OCI-LY1 (cell line): ENCODE measurements around the gene TMEM184A.

Experiments used
- H2AFZ ChIP-seq: fragments of 200-600 bp; sonication (generic), shearing (Covaris generic); 2 replicates; pipeline ENCODE4 v1.6.0; 2014; ENCODE audit warnings: antibody characterized with exemption, mild to moderate bottlenecking, low read length
- H3F3A ChIP-seq: fragments of 200-600 bp; sonication (generic), shearing (Covaris generic); 2 replicates; pipeline ENCODE4 v1.6.0; 2014; ENCODE audit warnings: mild to moderate bottlenecking, antibody characterized with exemption, low read length, moderate library complexity; ENCODE audit not compliant: insufficient read depth
- H3K27ac ChIP-seq: fragments of 200-600 bp; sonication (generic); 2 replicates; pipeline ENCODE4 v1.5.1; 2014; ENCODE audit warnings: low read length, mixed run types, mild to moderate bottlenecking, low read depth; ENCODE audit not compliant: poor library complexity, severe bottlenecking
- H3K27me3 ChIP-seq: fragments of 200-600 bp; sonication (generic); 2 replicates; pipeline ENCODE4 v1.6.0; 2014; ENCODE audit warnings: antibody characterized with exemption, mild to moderate bottlenecking, low read length, moderate library complexity; ENCODE audit not compliant: insufficient read depth
- H3K36me3 ChIP-seq: fragments of 200-600 bp; sonication (generic); 2 replicates; pipeline ENCODE4 v1.6.1; 2014; ENCODE audit warnings: mild to moderate bottlenecking, antibody characterized with exemption, low read length, moderate library complexity, mixed read lengths; ENCODE audit not compliant: insufficient read depth
- H3K4me1 ChIP-seq: fragments of 200-600 bp; sonication (generic); 2 replicates; pipeline ENCODE4 v1.5.1; 2014; ENCODE audit warnings: mild to moderate bottlenecking, low read length, moderate library complexity; ENCODE audit not compliant: insufficient read depth, severe bottlenecking
- H3K4me2 ChIP-seq: fragments of 200-600 bp; sonication (generic), shearing (Covaris generic); 2 replicates; pipeline ENCODE4 v1.6.1; 2014; ENCODE audit warnings: low read length
- H3K4me3 ChIP-seq: fragments of 200-600 bp; sonication (generic); 2 replicates; pipeline ENCODE4 v1.5.1; 2014; ENCODE audit warnings: low read length, low read depth, mild to moderate bottlenecking, mixed read lengths; ENCODE audit not compliant: poor library complexity, severe bottlenecking
- H3K79me2 ChIP-seq: fragments of 200-600 bp; shearing (Covaris generic); 2 replicates; pipeline ENCODE4 v1.6.1; 2016; ENCODE audit warnings: mixed run types, low read length, mixed read lengths; ENCODE audit not compliant: insufficient read depth
- H3K9ac ChIP-seq: fragments of 200-600 bp; sonication (generic), shearing (Covaris generic); 2 replicates; pipeline ENCODE4 v1.6.1; 2014; ENCODE audit warnings: mild to moderate bottlenecking, low read length, mixed read lengths
- H3K9me2 ChIP-seq: fragments of 200-600 bp; sonication (generic), shearing (Covaris generic); 2 replicates; pipeline ENCODE4 v1.6.1; 2014; ENCODE audit warnings: low read depth, mild to moderate bottlenecking, low read length, mixed read lengths
- H3K9me3 ChIP-seq: fragments of 200-600 bp; shearing (Covaris generic); 2 replicates; pipeline ENCODE4 v1.6.1; 2014; ENCODE audit warnings: low read length, mixed read lengths
- H4K20me1 ChIP-seq: fragments of 200-600 bp; sonication (generic), shearing (Covaris generic); 2 replicates; pipeline ENCODE4 v1.6.0; 2016; ENCODE audit warnings: mild to moderate bottlenecking, low read length; ENCODE audit not compliant: insufficient read depth
- CTCF ChIP-seq: fragments of 200-600 bp; sonication (generic), shearing (Covaris generic); IDR thresholded peaks from 2 replicates; pipeline ENCODE4 v1.5.1; 2017; ENCODE audit warnings: mild to moderate bottlenecking, antibody characterized with exemption, low read length, moderate library complexity, mixed read lengths
- EZH2 ChIP-seq: fragments of 200-600 bp; sonication (generic), shearing (Covaris generic); IDR thresholded peaks from 2 replicates; pipeline ENCODE4 v1.8.0; 2017; ENCODE audit warnings: borderline replicate concordance, mixed run types, mild to moderate bottlenecking, antibody characterized with exemption, low read length, moderate library complexity, mixed read lengths

The TMEM184A gene

GRCh38 chr7:1496531-1497292 lies 59.3 kb downstream of the TMEM184A start:
- Histone ChIP-seq H3K9me3 (no peaks in the 10 kb centered on the region), H3F3A (no peaks in the 10 kb centered on the region), H3K27me3 (no peaks in the 10 kb centered on the region), H3K36me3 (peaks cover 86% of the 10 kb centered on the region), H3K27ac (no peak overlapping the region), H3K4me1 (no peaks in the 10 kb centered on the region), H2AFZ (no peak overlapping the region), H3K79me2 (no peaks in the 10 kb centered on the region), H3K4me2 (no peak overlapping the region), H4K20me1 (no peaks in the 10 kb centered on the region), H3K9me2 (no peaks in the 10 kb centered on the region), H3K4me3 (no peak overlapping the region), H3K9ac (no peak overlapping the region)
- no peak for TF ChIP-seq EZH2
- no peak for TF ChIP-seq CTCF

GRCh38 chr7:1495564-1496242 lies 60.3 kb downstream of the TMEM184A start:
- Histone ChIP-seq H3K27ac (no peak overlapping the region), H4K20me1 (no peaks in the 10 kb centered on the region), H3K4me3 (no peak overlapping the region), H3K4me1 (no peaks in the 10 kb centered on the region), H3K9me2 (no peaks in the 10 kb centered on the region), H3K4me2 (no peak overlapping the region), H3F3A (no peaks in the 10 kb centered on the region), H3K79me2 (no peaks in the 10 kb centered on the region), H3K9me3 (no peaks in the 10 kb centered on the region), H3K27me3 (no peaks in the 10 kb centered on the region), H2AFZ (no peak overlapping the region), H3K9ac (no peak overlapping the region), H3K36me3 (peaks cover 88% of the 10 kb centered on the region)
- TF ChIP-seq EZH2, result no peak
- TF ChIP-seq CTCF, result no peak

- H3K4me2 ChIP-seq, result no peak overlapping the region
- no peaks in the 10 kb centered on the region for H3K27me3 ChIP-seq
- no peaks in the 10 kb centered on the region for H3K79me2 ChIP-seq
- no peak overlapping the region for H3K27ac ChIP-seq
- no peaks in the 10 kb centered on the region for H3K9me2 ChIP-seq
- no peaks in the 10 kb centered on the region for H3F3A ChIP-seq
- TF ChIP-seq EZH2 (no peak), CTCF (no peak)
- no peaks in the 10 kb centered on the region for H4K20me1 ChIP-seq
- no peaks in the 10 kb centered on the region for H3K4me1 ChIP-seq
- no peak overlapping the region for H2AFZ ChIP-seq
- no peak overlapping the region for H3K9ac ChIP-seq
- no peaks in the 10 kb centered on the region for H3K9me3 ChIP-seq
- H3K36me3 ChIP-seq, result peaks cover 88% of the 10 kb centered on the region
- no peak overlapping the region for H3K4me3 ChIP-seq
These were observed 61.0 kb downstream of the TMEM184A start for GRCh38 chr7:1494866-1495563.
